K562 (cell line): Measurements from ENCODE around the gene TRAF3IP1. TPM values are rescaled to one million over a fixed set of nuclear protein-coding genes. Genes with fewer than 3 reads are reported as not detected.

Experiments
- ATF1 ChIP-seq, 2 experiments: fragments of 450-650 bp in 1 of 2; IDR thresholded peaks; 2 replicates each; pipeline ENCODE4 v1.6.1; 2016; ENCODE audit warnings: missing compliant biosample characterization in 1 of 2, missing genetic modification characterization in 1 of 2
- CXXC5 ChIP-seq: fragments of 250-450 bp; sonication (Bioruptor Pico); IDR thresholded peaks from 2 replicates; pipeline ENCODE4 v1.8.0; 2022; ENCODE audit warnings: inconsistent platforms, mild to moderate bottlenecking, moderate library complexity
- GABPB1 ChIP-seq: sonication (generic); formaldehyde crosslinking; IDR thresholded peaks from 2 replicates; pipeline ENCODE4 v1.8.0; 2022; ENCODE audit warnings: mild to moderate bottlenecking, missing genetic modification reagents
- NBN ChIP-seq: fragments of 450-650 bp; IDR thresholded peaks from 2 replicates; pipeline ENCODE4 v1.6.1; 2016; ENCODE audit warnings: low read depth, mild to moderate bottlenecking
- RFX1 ChIP-seq: fragments of 450-650 bp; IDR thresholded peaks from 2 replicates; pipeline ENCODE4 v1.6.1; 2016; ENCODE audit warnings: mild to moderate bottlenecking, moderate library complexity
- SETDB1 ChIP-seq: IDR thresholded peaks from one replicate; pipeline ENCODE4 v1.6.1; 2012; ENCODE audit warnings: low read length, control low read depth, inconsistent platforms
- TRIM25 ChIP-seq: fragments of 450-650 bp; IDR thresholded peaks from 2 replicates; pipeline ENCODE4 v1.7.0; 2016; ENCODE audit warnings: borderline replicate concordance
- ZNF311 ChIP-seq: fragments of 250-450 bp; sonication (Bioruptor Pico); IDR thresholded peaks from 2 replicates; pipeline ENCODE4 v1.4.0; 2020; ENCODE audit warnings: mild to moderate bottlenecking, moderate library complexity
- polyA plus RNA-seq, 8 experiments: library from polyadenylated mRNA; depleted of rRNA in 4 of 8; stranded (reverse) in 5 of 8; unstranded in 3 of 8; fragments of >200 nt; fragmentation: Nextera tagmentation in 2 of 8; fragmentation: Illumina TruSeq in 1 of 8; extraction: Ambion mirVana in 2 of 8; extraction: Trizol in 1 of 8; gene quantifications; 2 replicates each; pipeline versions ENCODE4 v1.2.1 to v1.2.3, GENCODE V29; 2011 to 2014; ENCODE audit warnings: inconsistent platforms in 1 of 8, missing spikeins in 1 of 8
- total RNA-seq, 7 experiments: library from RNA; depleted of rRNA in 6 of 7; stranded (reverse); fragments of >200 nt in 6 of 7; fragmentation: Illumina TruSeq in 2 of 7; extraction: Trizol in 2 of 7; gene quantifications; 2 replicates each; pipeline versions ENCODE4 v1.2.1 to v1.2.3, GENCODE V29; 2011 to 2021; ENCODE audit warnings: low replicate concordance in 1 of 7
- TF ChIP-seq, protein P1 (sequence below), 2 experiments: fragments of 200-800 bp in 1 of 2; sonication (Bioruptor generic) in 1 of 2; sonication (generic) in 1 of 2; formaldehyde crosslinking in 1 of 2; IDR thresholded peaks in 1 of 2; conservative IDR thresholded peaks in 1 of 2; 2 replicates each; pipeline versions ENCODE4 v1.5.0 to v1.6.1; 2016 to 2020; ENCODE audit warnings: missing compliant biosample characterization in 1 of 2, missing genetic modification characterization in 1 of 2, missing genetic modification reagents in 1 of 2
- TF ChIP-seq, protein P2 (sequence below): fragments of 250-450 bp; sonication (Bioruptor Pico); IDR thresholded peaks from 2 replicates; pipeline ENCODE4 v1.4.0; 2020
- TF ChIP-seq, protein P3 (sequence below): sonication (generic); formaldehyde crosslinking; IDR thresholded peaks from 2 replicates; pipeline ENCODE4 v1.4.0; 2020; ENCODE audit warnings: mild to moderate bottlenecking, missing genetic modification reagents
- TF ChIP-seq, protein P4 (sequence below): fragments of 250-450 bp; sonication (Bioruptor Pico); IDR thresholded peaks from 2 replicates; pipeline ENCODE4 v1.4.0; 2020; ENCODE audit warnings: mild to moderate bottlenecking

TRAF3IP1 gene
- total and polyA plus RNA-seq, 9 of the 15 experiments (the other 6 are each of a cell fraction or from before 2014, with no cell fraction given): 1.3 to 7.4 (median 3.4) TPM

GRCh38 chr2:238426568-238427434, 106.5 kb downstream of the TRAF3IP1 start, which contains the start of gene ASB1 (continued):
- TF ChIP-seq, protein P1, sequence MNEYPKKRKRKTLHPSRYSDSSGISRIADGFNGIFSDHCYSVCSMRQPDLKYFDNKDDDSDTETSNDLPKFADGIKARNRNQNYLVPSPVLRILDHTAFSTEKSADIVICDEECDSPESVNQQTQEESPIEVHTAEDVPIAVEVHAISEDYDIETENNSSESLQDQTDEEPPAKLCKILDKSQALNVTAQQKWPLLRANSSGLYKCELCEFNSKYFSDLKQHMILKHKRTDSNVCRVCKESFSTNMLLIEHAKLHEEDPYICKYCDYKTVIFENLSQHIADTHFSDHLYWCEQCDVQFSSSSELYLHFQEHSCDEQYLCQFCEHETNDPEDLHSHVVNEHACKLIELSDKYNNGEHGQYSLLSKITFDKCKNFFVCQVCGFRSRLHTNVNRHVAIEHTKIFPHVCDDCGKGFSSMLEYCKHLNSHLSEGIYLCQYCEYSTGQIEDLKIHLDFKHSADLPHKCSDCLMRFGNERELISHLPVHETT (CRISPR knock-in tag; conservative IDR thresholded peaks at IDR 0.05 in 1 of 2, IDR thresholded peaks at IDR 0.05 in 1 of 2): peak in 1 of 2 experiments; percentile 34; a peak in 1 of 4 replicates
- peak; percentile 75; the same call in 1 of the 2 replicates for TF ChIP-seq GABPB1 (CRISPR knock-in tag)
- TF ChIP-seq, protein P2, sequence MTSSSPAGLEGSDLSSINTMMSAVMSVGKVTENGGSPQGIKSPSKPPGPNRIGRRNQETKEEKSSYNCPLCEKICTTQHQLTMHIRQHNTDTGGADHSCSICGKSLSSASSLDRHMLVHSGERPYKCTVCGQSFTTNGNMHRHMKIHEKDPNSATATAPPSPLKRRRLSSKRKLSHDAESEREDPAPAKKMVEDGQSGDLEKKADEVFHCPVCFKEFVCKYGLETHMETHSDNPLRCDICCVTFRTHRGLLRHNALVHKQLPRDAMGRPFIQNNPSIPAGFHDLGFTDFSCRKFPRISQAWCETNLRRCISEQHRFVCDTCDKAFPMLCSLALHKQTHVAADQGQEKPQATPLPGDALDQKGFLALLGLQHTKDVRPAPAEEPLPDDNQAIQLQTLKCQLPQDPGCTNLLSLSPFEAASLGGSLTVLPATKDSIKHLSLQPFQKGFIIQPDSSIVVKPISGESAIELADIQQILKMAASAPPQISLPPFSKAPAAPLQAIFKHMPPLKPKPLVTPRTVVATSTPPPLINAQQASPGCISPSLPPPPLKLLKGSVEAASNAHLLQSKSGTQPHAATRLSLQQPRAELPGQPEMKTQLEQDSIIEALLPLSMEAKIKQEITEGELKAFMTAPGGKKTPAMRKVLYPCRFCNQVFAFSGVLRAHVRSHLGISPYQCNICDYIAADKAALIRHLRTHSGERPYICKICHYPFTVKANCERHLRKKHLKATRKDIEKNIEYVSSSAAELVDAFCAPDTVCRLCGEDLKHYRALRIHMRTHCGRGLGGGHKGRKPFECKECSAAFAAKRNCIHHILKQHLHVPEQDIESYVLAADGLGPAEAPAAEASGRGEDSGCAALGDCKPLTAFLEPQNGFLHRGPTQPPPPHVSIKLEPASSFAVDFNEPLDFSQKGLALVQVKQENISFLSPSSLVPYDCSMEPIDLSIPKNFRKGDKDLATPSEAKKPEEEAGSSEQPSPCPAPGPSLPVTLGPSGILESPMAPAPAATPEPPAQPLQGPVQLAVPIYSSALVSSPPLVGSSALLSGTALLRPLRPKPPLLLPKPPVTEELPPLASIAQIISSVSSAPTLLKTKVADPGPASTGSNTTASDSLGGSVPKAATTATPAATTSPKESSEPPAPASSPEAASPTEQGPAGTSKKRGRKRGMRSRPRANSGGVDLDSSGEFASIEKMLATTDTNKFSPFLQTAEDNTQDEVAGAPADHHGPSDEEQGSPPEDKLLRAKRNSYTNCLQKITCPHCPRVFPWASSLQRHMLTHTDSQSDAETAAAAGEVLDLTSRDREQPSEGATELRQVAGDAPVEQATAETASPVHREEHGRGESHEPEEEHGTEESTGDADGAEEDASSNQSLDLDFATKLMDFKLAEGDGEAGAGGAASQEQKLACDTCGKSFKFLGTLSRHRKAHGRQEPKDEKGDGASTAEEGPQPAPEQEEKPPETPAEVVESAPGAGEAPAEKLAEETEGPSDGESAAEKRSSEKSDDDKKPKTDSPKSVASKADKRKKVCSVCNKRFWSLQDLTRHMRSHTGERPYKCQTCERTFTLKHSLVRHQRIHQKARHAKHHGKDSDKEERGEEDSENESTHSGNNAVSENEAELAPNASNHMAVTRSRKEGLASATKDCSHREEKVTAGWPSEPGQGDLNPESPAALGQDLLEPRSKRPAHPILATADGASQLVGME (CRISPR knock-in tag): peak; percentile 72; the same call in 1 of the 2 replicates
- no peak for TF ChIP-seq ATF1 (CRISPR knock-in tag; IDR thresholded peaks at IDR 0.05)
- TF ChIP-seq ATF1 (tag; IDR thresholded peaks at IDR 0.05): no peak
- TF ChIP-seq, protein P3, sequence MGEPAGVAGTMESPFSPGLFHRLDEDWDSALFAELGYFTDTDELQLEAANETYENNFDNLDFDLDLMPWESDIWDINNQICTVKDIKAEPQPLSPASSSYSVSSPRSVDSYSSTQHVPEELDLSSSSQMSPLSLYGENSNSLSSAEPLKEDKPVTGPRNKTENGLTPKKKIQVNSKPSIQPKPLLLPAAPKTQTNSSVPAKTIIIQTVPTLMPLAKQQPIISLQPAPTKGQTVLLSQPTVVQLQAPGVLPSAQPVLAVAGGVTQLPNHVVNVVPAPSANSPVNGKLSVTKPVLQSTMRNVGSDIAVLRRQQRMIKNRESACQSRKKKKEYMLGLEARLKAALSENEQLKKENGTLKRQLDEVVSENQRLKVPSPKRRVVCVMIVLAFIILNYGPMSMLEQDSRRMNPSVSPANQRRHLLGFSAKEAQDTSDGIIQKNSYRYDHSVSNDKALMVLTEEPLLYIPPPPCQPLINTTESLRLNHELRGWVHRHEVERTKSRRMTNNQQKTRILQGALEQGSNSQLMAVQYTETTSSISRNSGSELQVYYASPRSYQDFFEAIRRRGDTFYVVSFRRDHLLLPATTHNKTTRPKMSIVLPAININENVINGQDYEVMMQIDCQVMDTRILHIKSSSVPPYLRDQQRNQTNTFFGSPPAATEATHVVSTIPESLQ: no peak
- TF ChIP-seq TRIM25: no peak
- no peak for TF ChIP-seq NBN
- no peak for TF ChIP-seq SETDB1
- no peak for TF ChIP-seq RFX1
- TF ChIP-seq ZNF311 (CRISPR knock-in tag): no peak
- TF ChIP-seq, protein P4, sequence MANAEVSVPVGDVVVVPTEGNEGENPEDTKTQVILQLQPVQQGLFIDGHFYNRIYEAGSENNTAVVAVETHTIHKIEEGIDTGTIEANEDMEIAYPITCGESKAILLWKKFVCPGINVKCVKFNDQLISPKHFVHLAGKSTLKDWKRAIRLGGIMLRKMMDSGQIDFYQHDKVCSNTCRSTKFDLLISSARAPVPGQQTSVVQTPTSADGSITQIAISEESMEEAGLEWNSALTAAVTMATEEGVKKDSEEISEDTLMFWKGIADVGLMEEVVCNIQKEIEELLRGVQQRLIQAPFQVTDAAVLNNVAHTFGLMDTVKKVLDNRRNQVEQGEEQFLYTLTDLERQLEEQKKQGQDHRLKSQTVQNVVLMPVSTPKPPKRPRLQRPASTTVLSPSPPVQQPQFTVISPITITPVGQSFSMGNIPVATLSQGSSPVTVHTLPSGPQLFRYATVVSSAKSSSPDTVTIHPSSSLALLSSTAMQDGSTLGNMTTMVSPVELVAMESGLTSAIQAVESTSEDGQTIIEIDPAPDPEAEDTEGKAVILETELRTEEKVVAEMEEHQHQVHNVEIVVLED: peak; percentile 59
- peak; percentile 69; the same call in 1 of the 2 replicates for TF ChIP-seq CXXC5 (CRISPR knock-in tag)
